ENCODE results near the gene OR2L3. TPM values are rescaled to one million over a fixed set of nuclear protein-coding genes. Genes with fewer than 3 reads are reported as not detected.
"Not testable (repeated sequence)": the region's sequence is repeated elsewhere in the genome, so short reads cannot be mapped to it uniquely, and the experiment has no call there.

OR2L3 gene
- not detected in 2 replicates for total RNA-seq
- not detected for polyA plus RNA-seq (2012)

GRCh38 chr1:248046536-248046935 is at the start of gene OR2L3:
TSS of gene OR2L3 (plus strand) at chr1:248046836. CDS start at chr1:248060682, 13,846 bp downstream.
- DNase-seq (ENCODE audit: low read depth), result no peak

- no peak for DNase-seq (ENCODE audit: low read depth)
These were observed 47.8 kb upstream of the OR2L3 start for GRCh38 chr1:247998811-247999210.

- no peak for DNase-seq (ENCODE audit: low read depth)
These were observed 46.5 kb upstream of the OR2L3 start for GRCh38 chr1:248000169-248000568.

- no peak for DNase-seq (ENCODE audit: low read depth)
These were observed 38.9 kb upstream of the OR2L3 start for GRCh38 chr1:248007778-248008177.

GRCh38 chr1:248009681-248010080 is 37.0 kb upstream of the OR2L3 start:
- no peak for DNase-seq (ENCODE audit: low read depth)

GRCh38 chr1:248013229-248013710 is 33.4 kb upstream of the OR2L3 start, which contains the start of gene OR2L5:
TSS of gene OR2L5 (plus strand) at chr1:248013660. CDS start at chr1:248021948, 8,288 bp downstream.
- DNase-seq (ENCODE audit: low read depth), result no peak

GRCh38 chr1:248015803-248016202 is 30.8 kb upstream of the OR2L3 start:
- DNase-seq (ENCODE audit: low read depth), result no peak

GRCh38 chr1:248029770-248030169 is 16.9 kb upstream of the OR2L3 start, which contains the start of gene OR2L2:
TSS of gene OR2L2 (plus strand) at chr1:248030070. CDS start at chr1:248038268, 8,198 bp downstream.
- DNase-seq (ENCODE audit: low read depth), result no peak

GRCh38 chr1:248045209-248045608 is 1.4 kb upstream of the OR2L3 start:
- no peak for DNase-seq (ENCODE audit: low read depth)

- DNase-seq (ENCODE audit: low read depth), result no peak
These were observed 372 bp downstream of the OR2L3 start for GRCh38 chr1:248047008-248047407.

- no peak for DNase-seq (ENCODE audit: low read depth)
These were observed 8.0 kb downstream of the OR2L3 start for GRCh38 chr1:248054671-248055070.

GRCh38 chr1:248055261-248055660 is 8.6 kb downstream of the OR2L3 start:
- no peak for DNase-seq (ENCODE audit: low read depth)

- DNase-seq (ENCODE audit: low read depth), result no peak
These were observed 18.4 kb downstream of the OR2L3 start for GRCh38 chr1:248065071-248065470.

GRCh38 chr1:248065604-248066003 is 19.0 kb downstream of the OR2L3 start:
- no peak for DNase-seq (ENCODE audit: low read depth)

- DNase-seq (ENCODE audit: low read depth), result not testable (repeated sequence)
These were observed 37.2 kb downstream of the OR2L3 start for GRCh38 chr1:248083864-248084263.

GRCh38 chr1:248094884-248095283 is 48.2 kb downstream of the OR2L3 start, which contains the start of gene OR2L13:
TSS of gene OR2L13 (plus strand) at chr1:248095184. CDS start at chr1:248099376, 4,192 bp downstream.
- no peak for DNase-seq (ENCODE audit: low read depth)

GRCh38 chr1:248098529-248098928 is 51.9 kb downstream of the OR2L3 start:
- no peak for DNase-seq (ENCODE audit: low read depth)

- DNase-seq (ENCODE audit: low read depth), result no peak
These were observed 56.2 kb downstream of the OR2L3 start for GRCh38 chr1:248102847-248103246.

- no peak for DNase-seq (ENCODE audit: low read depth)
These were observed 64.5 kb downstream of the OR2L3 start for GRCh38 chr1:248111157-248111556.

Measured in myocyte (in vitro differentiated cells).